ENCODE measurements around the gene SLFN11.

DNA sequence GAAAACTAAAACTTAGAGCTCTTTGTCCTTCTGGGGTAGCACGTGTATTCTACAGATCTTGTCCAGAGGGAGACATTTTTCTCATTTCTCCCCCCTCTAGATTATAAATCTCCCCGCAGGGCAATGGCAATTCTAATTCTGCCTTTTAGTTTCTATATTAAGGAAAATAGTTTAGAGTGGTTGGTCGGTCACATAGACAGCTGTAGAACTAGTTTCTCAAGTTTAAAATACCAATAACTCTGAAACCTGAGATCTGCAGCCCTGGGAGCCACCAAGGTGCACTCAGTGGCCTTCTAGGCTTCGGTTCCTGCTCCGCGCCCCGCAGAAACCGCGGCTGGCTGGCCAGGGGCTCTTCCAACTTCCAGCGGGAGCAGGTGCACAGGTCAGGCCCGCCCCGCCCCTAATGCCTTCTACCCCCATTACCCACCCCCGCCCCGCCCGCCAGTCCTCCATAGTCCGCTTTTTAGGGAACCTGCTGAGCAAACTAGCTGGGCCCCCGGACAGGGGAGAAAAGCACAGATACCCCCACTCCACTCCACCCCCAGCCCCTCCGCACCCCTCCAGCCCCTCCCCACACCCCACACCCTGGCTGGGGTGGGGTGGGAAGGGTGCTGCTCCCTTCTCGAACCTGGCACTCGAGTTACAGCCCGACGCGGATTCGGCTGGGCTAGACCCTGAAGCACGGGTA, 431 bp downstream of the SLFN11 start:
- TF ChIP-seq, protein P1, sequence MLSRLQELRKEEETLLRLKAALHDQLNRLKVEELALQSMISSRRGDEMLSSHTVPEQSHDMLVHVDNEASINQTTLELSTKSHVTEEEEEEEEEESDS (CRISPR knock-in tag; IDR thresholded peaks at IDR 0.05), result no peak
- TF ChIP-seq, protein P2, sequence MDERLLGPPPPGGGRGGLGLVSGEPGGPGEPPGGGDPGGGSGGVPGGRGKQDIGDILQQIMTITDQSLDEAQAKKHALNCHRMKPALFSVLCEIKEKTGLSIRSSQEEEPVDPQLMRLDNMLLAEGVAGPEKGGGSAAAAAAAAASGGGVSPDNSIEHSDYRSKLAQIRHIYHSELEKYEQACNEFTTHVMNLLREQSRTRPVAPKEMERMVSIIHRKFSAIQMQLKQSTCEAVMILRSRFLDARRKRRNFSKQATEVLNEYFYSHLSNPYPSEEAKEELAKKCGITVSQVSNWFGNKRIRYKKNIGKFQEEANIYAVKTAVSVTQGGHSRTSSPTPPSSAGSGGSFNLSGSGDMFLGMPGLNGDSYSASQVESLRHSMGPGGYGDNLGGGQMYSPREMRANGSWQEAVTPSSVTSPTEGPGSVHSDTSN (CRISPR knock-in tag; IDR thresholded peaks at IDR 0.05; ENCODE audit: low read depth), result no peak
- TF ChIP-seq, protein P2 (tag; conservative IDR thresholded peaks at IDR 0.05; ENCODE audit: low read depth), result no peak
- TF ChIP-seq NFRKB (IDR thresholded peaks at IDR 0.05; ENCODE audit: low read depth) (no peak), RAD51 (IDR thresholded peaks at IDR 0.05; ENCODE audit: borderline replicate concordance, low read depth) (no peak), SP1 (CRISPR knock-in tag; IDR thresholded peaks at IDR 0.05) (no peak)

Data from K562 (cell line).